Measurements from ENCODE around the gene MYEF2. TPM values are rescaled to one million over a fixed set of nuclear protein-coding genes. Genes with fewer than 3 reads are reported as not detected.

MYEF2 gene
- total RNA-seq, 1 donor from 2014 or later, result 18.8 TPM

- DNase-seq, result no peak
- no peak overlapping the region for H3K27ac ChIP-seq
- peaks cover 8% of the 10 kb centered on the region for H3K4me1 ChIP-seq
- H3K9me3 ChIP-seq, result no peaks in the 10 kb centered on the region
- no peaks in the 10 kb centered on the region for H3K36me3 ChIP-seq
- H3K27me3 ChIP-seq (ENCODE audit: low read depth), result no peaks in the 10 kb centered on the region
- H3K4me3 ChIP-seq, result no peak overlapping the region
- no peak for ATAC-seq
- intact Hi-C loops (cut with DNase I), result no loop called here
- TF ChIP-seq, protein P1, sequence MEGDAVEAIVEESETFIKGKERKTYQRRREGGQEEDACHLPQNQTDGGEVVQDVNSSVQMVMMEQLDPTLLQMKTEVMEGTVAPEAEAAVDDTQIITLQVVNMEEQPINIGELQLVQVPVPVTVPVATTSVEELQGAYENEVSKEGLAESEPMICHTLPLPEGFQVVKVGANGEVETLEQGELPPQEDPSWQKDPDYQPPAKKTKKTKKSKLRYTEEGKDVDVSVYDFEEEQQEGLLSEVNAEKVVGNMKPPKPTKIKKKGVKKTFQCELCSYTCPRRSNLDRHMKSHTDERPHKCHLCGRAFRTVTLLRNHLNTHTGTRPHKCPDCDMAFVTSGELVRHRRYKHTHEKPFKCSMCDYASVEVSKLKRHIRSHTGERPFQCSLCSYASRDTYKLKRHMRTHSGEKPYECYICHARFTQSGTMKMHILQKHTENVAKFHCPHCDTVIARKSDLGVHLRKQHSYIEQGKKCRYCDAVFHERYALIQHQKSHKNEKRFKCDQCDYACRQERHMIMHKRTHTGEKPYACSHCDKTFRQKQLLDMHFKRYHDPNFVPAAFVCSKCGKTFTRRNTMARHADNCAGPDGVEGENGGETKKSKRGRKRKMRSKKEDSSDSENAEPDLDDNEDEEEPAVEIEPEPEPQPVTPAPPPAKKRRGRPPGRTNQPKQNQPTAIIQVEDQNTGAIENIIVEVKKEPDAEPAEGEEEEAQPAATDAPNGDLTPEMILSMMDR (IDR thresholded peaks at IDR 0.05), result no peak
Observed at GRCh38 chr15:48145923-48146322, 32.2 kb downstream of the MYEF2 start.

DNA sequence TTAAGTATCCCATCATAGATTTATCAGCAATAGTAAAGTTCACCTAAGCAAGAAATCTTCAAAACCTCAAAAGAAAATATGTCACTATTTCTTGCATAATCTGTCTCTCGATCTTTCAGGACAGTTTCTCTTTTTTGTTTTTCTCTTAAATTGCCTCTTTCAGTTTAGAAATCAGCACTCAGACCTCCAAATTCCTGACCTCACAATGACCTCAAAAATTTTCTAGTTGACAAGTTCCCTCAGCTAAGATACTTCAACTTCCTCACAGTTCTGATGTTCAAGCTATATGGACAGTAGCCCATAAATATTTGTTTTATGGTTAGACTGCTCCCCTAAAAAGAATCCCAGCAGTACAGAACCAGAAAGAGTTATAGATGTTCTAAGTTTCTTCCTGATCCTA is 33.2 kb downstream of the MYEF2 start:
- H3K4me1 ChIP-seq, result peaks cover 8% of the 10 kb centered on the region
- H3K36me3 ChIP-seq, result no peaks in the 10 kb centered on the region
- intact Hi-C loops (cut with DNase I), result no loop called here
- no peak for DNase-seq
- no peaks in the 10 kb centered on the region for H3K27me3 ChIP-seq (ENCODE audit: low read depth)
- ATAC-seq, result no peak
- H3K27ac ChIP-seq, result no peak overlapping the region
- no peak overlapping the region for H3K4me3 ChIP-seq
- TF ChIP-seq, protein P1 (IDR thresholded peaks at IDR 0.05), result no peak
- H3K9me3 ChIP-seq, result no peaks in the 10 kb centered on the region

- H3K27me3 ChIP-seq (ENCODE audit: low read depth), result no peaks in the 10 kb centered on the region
- H3K9me3 ChIP-seq, result no peaks in the 10 kb centered on the region
- H3K36me3 ChIP-seq, result no peaks in the 10 kb centered on the region
- ATAC-seq (no peak), DNase-seq (no peak)
- intact Hi-C loops (cut with DNase I), result no loop called here
- no peak overlapping the region for H3K4me3 ChIP-seq
- H3K27ac ChIP-seq, result no peak overlapping the region
- peaks cover 8% of the 10 kb centered on the region for H3K4me1 ChIP-seq
- TF ChIP-seq, protein P1 (IDR thresholded peaks at IDR 0.05), result no peak
Observed at GRCh38 chr15:48143856-48144255, 34.2 kb downstream of the MYEF2 start.

DNA sequence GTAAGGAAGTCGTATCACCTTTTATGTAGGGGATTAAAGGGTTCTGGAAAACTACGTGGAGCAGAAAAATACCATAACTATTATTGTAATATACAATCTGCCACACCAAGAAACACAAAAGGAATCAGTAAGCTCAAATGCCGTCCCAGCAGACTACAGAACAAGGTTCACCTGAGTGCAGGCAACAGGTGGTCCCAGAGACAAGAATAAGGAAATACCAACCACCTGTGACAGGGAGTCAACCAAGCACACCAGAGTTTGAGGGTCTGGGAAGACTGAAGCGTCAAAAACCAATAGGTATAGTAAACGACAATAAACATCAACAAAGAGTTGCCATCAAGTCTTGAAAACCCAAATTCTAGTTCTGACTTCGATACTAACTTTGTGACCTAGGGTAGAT is 45.2 kb downstream of the MYEF2 start:
- H3K36me3 ChIP-seq, result no peaks in the 10 kb centered on the region
- intact Hi-C loops (cut with DNase I), result no loop called here
- H3K4me3 ChIP-seq, result no peak overlapping the region
- TF ChIP-seq, protein P1 (IDR thresholded peaks at IDR 0.05), result no peak
- H3K27ac ChIP-seq, result no peak overlapping the region
- ATAC-seq (no peak), DNase-seq (no peak)
- H3K9me3 ChIP-seq, result no peaks in the 10 kb centered on the region
- H3K27me3 ChIP-seq (ENCODE audit: low read depth), result no peaks in the 10 kb centered on the region
- no peaks in the 10 kb centered on the region for H3K4me1 ChIP-seq

DNA sequence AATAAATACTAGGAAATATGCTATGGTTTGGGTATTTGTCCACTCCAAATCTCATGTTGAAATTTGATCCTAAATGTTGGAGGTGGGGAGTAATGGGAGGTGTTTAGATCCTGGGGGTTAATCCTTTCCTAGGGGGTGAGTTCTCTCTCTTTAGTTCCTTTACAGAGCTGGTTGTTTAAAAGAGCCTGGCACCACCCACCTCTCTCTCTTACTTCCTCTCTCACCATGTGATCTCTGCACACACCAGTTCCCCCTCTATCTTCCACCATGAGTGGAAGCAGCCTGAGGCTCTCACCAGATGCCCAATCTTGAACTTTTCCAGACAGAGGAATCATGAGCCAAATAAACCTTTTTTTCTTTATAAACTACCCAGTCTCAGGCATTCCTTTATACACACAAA is 46.8 kb downstream of the MYEF2 start:
- DNase-seq (no peak), ATAC-seq (no peak)
- Histone ChIP-seq H3K27me3 (ENCODE audit: low read depth) (no peaks in the 10 kb centered on the region), H3K4me1 (no peaks in the 10 kb centered on the region), H3K4me3 (no peak overlapping the region), H3K27ac (no peak overlapping the region), H3K36me3 (no peaks in the 10 kb centered on the region), H3K9me3 (no peaks in the 10 kb centered on the region)
- intact Hi-C loops (cut with DNase I), result no loop called here
- TF ChIP-seq, protein P1 (IDR thresholded peaks at IDR 0.05), result no peak

Measured in lower lobe of right lung (tissue), 2 donors.